Kidney (tissue), 14 donors: ENCODE measurements around the gene NUDT5. TPM values are rescaled to one million over a fixed set of nuclear protein-coding genes. Genes with fewer than 3 reads are reported as not detected.

Experiments used
- DNase-seq, 5 donors: peaks; one replicate each; pipeline ENCODE4 v3.0.0-alpha.2; 2013 to 2020
- FAIRE-seq: peaks from 2 replicates; lab custom pipeline; 2012; peaks lifted over from hg19 to GRCh38; lab: Jason Lieb, UNC
- H3K27ac ChIP-seq, 2 donors: one replicate each; pipeline ENCODE4 v1.7.0; 2013; ENCODE audit warnings: low read depth in 2 of 2, low read length in 2 of 2, inconsistent platforms in 1 of 2
- H3K27me3 ChIP-seq: one replicate; pipeline ENCODE4 v1.7.1; 2013; ENCODE audit warnings: low read length, inconsistent platforms; ENCODE audit not compliant: control insufficient read depth, insufficient read depth
- H3K36me3 ChIP-seq, 3 donors: one replicate each; pipeline versions ENCODE4 v1.7.0 to v1.7.1; 2013; ENCODE audit warnings: low read length in 3 of 3, control low read depth in 1 of 3, inconsistent platforms in 1 of 3; ENCODE audit not compliant: insufficient read depth in 3 of 3, control insufficient read depth in 2 of 3
- H3K4me1 ChIP-seq, 3 donors: one replicate each; pipeline versions ENCODE4 v1.7.0 to v1.7.1; 2013; ENCODE audit warnings: low read length in 3 of 3, inconsistent platforms in 1 of 3, low read depth in 1 of 3; ENCODE audit not compliant: control insufficient read depth in 2 of 3, insufficient read depth in 2 of 3
- H3K4me3 ChIP-seq, 3 donors: one replicate each; pipeline versions ENCODE4 v1.7.0 to v1.8.1; 2013; ENCODE audit warnings: low read length in 3 of 3, control low read depth in 1 of 3, inconsistent platforms in 1 of 3
- H3K9ac ChIP-seq, 3 donors: one replicate each; pipeline versions ENCODE4 v1.7.0 to v1.7.1; 2013; ENCODE audit warnings: low read length in 3 of 3, control low read depth in 1 of 3, inconsistent platforms in 1 of 3
- H3K9me3 ChIP-seq, 3 donors: one replicate each; pipeline versions ENCODE4 v1.7.0 to v1.7.1; 2013; ENCODE audit warnings: low read length in 3 of 3, control low read depth in 1 of 3, inconsistent platforms in 1 of 3; ENCODE audit not compliant: control insufficient read depth in 2 of 3, insufficient read depth in 1 of 3
- intact Hi-C: fragments of 100-400 bp; cut with DNase I; formaldehyde crosslinking; loops from one replicate; pipeline ENCODE4 v1.11.1; 2022
- polyA plus RNA-seq: library from polyadenylated mRNA; stranded (reverse); fragments of 350-450 nt; fragmentation: Illumina TruSeq; extraction: RNeasy Lipid Tissue Mini Kit (QIAGEN cat#74804); gene quantifications from one replicate; pipeline ENCODE4 v1.2.3, GENCODE V29; 2014; ENCODE audit warnings: low read depth, low replicate concordance; ENCODE audit not compliant: insufficient read depth
- total RNA-seq: library from RNA; stranded (reverse); fragmentation: NEBNext Ultra II Directional; extraction: Animal tissue kit (Norgen Biotek cat#: 25700); gene quantifications from one replicate; pipeline ENCODE4 v1.2.1, GENCODE V29; 2021
- TF ChIP-seq, protein P1 (sequence below): IDR thresholded peaks from 3 replicates; pipeline ENCODE4 v1.5.1; 2012; ENCODE audit warnings: mild to moderate bottlenecking, moderate library complexity, borderline replicate concordance; ENCODE audit not compliant: insufficient read depth; ENCODE audit errors: extremely low read depth
- donor health status: control.
- donor health status: control.
- donor health status: control.
- donor health status: control.
- donor health status: control.
- donor health status: DM: yes; HTN: yes; CAD: no.
- donor health status: Normal renal cell carcinoma (clear cell type).

The NUDT5 gene
- total and polyA plus RNA-seq, 2 donors from 2014 or later, result 48.3 to 78.2 TPM

DNA sequence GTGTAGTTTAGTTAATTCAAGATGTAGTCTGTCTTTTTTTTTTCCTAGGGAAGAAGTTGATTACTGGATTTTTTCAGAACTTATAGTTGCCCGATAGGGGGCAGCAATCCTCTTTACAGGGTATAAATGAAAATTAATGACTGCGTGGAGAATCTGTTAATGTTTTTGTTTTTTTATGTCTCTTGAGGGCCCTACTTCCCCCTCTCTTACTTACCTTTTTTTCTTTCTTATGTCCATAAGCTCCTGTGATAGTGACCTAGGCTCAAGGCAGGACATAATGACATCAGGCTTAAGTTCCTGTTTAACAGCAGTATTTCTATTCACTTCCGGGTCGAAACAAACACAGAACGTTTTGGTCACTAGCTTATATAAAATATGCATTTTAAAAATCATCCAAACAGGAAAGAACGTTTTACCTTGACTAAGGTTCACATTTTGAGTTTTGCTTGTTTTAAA, 19.1 kb upstream of the NUDT5 start:
- Histone ChIP-seq H3K9me3 (peaks cover 0 to 2% (median 0%) of the 10 kb centered on the region in 3 donors), H3K27me3 (no peaks in the 10 kb centered on the region), H3K4me3 (peak overlapping the region in 1 of 3 donors; percentile 7), H3K4me1 (peaks cover 0 to 2% (median 0%) of the 10 kb centered on the region in 3 donors), H3K9ac (no peak overlapping the region), H3K27ac (no peak overlapping the region), H3K36me3 (peaks cover 8 to 18% (median 11%) of the 10 kb centered on the region in 3 donors)
- intact Hi-C loops, result no loop called here
- FAIRE-seq (peak; percentile 21), DNase-seq (peak in 2 of 5 donors; percentile 66 to 77)
- TF ChIP-seq, protein P1, sequence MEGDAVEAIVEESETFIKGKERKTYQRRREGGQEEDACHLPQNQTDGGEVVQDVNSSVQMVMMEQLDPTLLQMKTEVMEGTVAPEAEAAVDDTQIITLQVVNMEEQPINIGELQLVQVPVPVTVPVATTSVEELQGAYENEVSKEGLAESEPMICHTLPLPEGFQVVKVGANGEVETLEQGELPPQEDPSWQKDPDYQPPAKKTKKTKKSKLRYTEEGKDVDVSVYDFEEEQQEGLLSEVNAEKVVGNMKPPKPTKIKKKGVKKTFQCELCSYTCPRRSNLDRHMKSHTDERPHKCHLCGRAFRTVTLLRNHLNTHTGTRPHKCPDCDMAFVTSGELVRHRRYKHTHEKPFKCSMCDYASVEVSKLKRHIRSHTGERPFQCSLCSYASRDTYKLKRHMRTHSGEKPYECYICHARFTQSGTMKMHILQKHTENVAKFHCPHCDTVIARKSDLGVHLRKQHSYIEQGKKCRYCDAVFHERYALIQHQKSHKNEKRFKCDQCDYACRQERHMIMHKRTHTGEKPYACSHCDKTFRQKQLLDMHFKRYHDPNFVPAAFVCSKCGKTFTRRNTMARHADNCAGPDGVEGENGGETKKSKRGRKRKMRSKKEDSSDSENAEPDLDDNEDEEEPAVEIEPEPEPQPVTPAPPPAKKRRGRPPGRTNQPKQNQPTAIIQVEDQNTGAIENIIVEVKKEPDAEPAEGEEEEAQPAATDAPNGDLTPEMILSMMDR, result peak; percentile 35

DNA sequence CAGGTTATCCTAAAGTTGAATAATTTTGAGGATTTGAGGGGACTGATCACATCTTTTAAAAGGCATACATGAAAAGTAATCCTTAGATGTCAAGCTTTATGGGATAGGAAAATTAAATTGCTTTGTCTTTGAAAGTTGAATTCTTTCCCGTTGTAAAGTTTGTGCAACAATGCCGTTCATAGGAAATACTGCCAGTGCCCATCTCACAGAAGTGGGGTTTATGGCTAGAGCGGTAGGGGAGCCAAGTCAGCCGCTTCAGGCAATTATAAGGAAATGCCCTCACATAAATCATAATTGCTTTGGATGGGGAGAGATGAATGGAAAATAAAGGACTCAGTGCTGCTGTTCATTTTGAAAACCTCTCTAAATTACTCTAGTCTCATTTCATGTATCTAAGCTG, 18.4 kb upstream of the NUDT5 start:
- Histone ChIP-seq H3K27me3 (no peaks in the 10 kb centered on the region), H3K27ac (no peak overlapping the region), H3K9me3 (peaks cover 0 to 2% (median 0%) of the 10 kb centered on the region in 3 donors), H3K9ac (no peak overlapping the region), H3K36me3 (peaks cover 7 to 18% (median 11%) of the 10 kb centered on the region in 3 donors), H3K4me1 (peaks cover 0 to 2% (median 0%) of the 10 kb centered on the region in 3 donors), H3K4me3 (no peak overlapping the region)
- TF ChIP-seq, protein P1, result no peak
- no peak for FAIRE-seq
- no peak for DNase-seq
- intact Hi-C loops, result no loop called here

DNA sequence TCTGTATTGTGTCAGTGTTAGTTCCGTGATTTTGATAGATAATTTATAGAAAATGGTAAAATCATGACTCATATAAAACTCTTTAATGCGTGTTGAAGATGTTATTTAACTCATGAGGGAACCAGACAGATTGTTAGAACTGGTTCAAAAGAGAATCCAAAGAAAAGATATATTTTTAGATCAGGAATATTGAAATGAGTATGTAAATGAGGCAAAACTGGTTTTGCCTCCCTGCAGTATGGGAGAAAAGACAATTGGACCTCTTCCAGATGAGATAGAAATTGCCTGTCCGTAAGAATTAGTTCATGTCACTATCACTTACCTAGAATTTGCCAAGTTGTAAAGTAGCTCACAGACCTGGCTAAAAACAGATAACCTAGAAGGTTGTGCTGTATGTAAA, 17.9 kb upstream of the NUDT5 start:
- H3K36me3 ChIP-seq, result peaks cover 5 to 22% (median 8%) of the 10 kb centered on the region in 3 donors
- no peak for DNase-seq
- no peaks in the 10 kb centered on the region for H3K27me3 ChIP-seq
- FAIRE-seq, result no peak
- H3K9me3 ChIP-seq, result peaks cover 0 to 2% (median 0%) of the 10 kb centered on the region in 3 donors
- TF ChIP-seq, protein P1, result no peak
- no peak overlapping the region for H3K9ac ChIP-seq
- H3K4me1 ChIP-seq, result peaks cover 0 to 2% (median 0%) of the 10 kb centered on the region in 3 donors
- no peak overlapping the region for H3K27ac ChIP-seq
- no peak overlapping the region for H3K4me3 ChIP-seq
- intact Hi-C loops, result no loop called here
